Neural cell (in vitro differentiated cells): ENCODE data around the gene MEX3B. TPM values are rescaled to one million over a fixed set of nuclear protein-coding genes. Genes with fewer than 3 reads are reported as not detected.
A peak's percentile ranks its signal among the peaks of the same experiment; 100 is the strongest.

Experiments used
- H2AFZ ChIP-seq: fragments of 200-600, 300-800 bp; sonication (generic), shearing (Covaris generic); 2 replicates; pipeline ENCODE4 v1.6.0; 2014; ENCODE audit warnings: low read depth, mild to moderate bottlenecking, antibody characterized with exemption, low read length, moderate library complexity
- H3F3A ChIP-seq: fragments of 200-600 bp; shearing (Covaris generic); 2 replicates; pipeline ENCODE4 v1.6.1; 2016; ENCODE audit warnings: mild to moderate bottlenecking, moderate library complexity, mixed read lengths, antibody characterized with exemption, low read length; ENCODE audit not compliant: insufficient read depth, poor library complexity, severe bottlenecking
- H3K27ac ChIP-seq: fragments of 200-600, 300-800 bp; sonication (generic), shearing (Covaris generic); 2 replicates; pipeline ENCODE4 v1.5.1; 2014; ENCODE audit warnings: mild to moderate bottlenecking, low read length, moderate library complexity
- H3K27me3 ChIP-seq: fragments of 300-800, 200-600 bp; sonication (generic), shearing (Covaris generic); 2 replicates; pipeline ENCODE4 v1.6.0; 2014; ENCODE audit warnings: mild to moderate bottlenecking, low read depth, low read length, moderate library complexity; ENCODE audit not compliant: insufficient read depth
- H3K36me3 ChIP-seq: fragments of 300-800, 200-600 bp; sonication (generic), shearing (Covaris generic); 2 replicates; pipeline ENCODE4 v1.5.1; 2014; ENCODE audit warnings: mild to moderate bottlenecking, antibody characterized with exemption, low read length, moderate library complexity; ENCODE audit not compliant: insufficient read depth
- H3K4me2 ChIP-seq: fragments of 300-800, 200-600 bp; sonication (generic), shearing (Covaris generic); 2 replicates; pipeline ENCODE4 v1.6.0; 2014; ENCODE audit warnings: mild to moderate bottlenecking, low read length
- H3K4me3 ChIP-seq: fragments of 300-800, 200-600 bp; sonication (generic), shearing (Covaris generic); 2 replicates; pipeline ENCODE4 v1.5.1; 2014; ENCODE audit warnings: mild to moderate bottlenecking, low read length, moderate library complexity
- H3K79me2 ChIP-seq: fragments of 200-600 bp; shearing (Covaris generic); replicated peaks from 2 replicates; pipeline ENCODE4 v1.6.0; 2014; ENCODE audit warnings: mild to moderate bottlenecking, low read length, moderate library complexity; ENCODE audit not compliant: insufficient read depth
- H3K9ac ChIP-seq: fragments of 300-800, 200-600 bp; sonication (generic), shearing (Covaris generic); 2 replicates; pipeline ENCODE4 v1.6.1; 2016; ENCODE audit warnings: mild to moderate bottlenecking, low read length, mixed read lengths
- H3K9me2 ChIP-seq: fragments of 200-600 bp; shearing (Covaris generic); 2 replicates; pipeline ENCODE4 v1.6.1; 2016; ENCODE audit warnings: mild to moderate bottlenecking, low read length, mixed read lengths; ENCODE audit not compliant: insufficient read depth
- H3K9me3 ChIP-seq: fragments of 200-600, 300-800 bp; sonication (generic), shearing (Covaris generic); 2 replicates; pipeline ENCODE4 v1.6.1; 2016; ENCODE audit warnings: mild to moderate bottlenecking, mixed run types, low read length, moderate library complexity, mixed read lengths
- H4K20me1 ChIP-seq: fragments of 200-600 bp; shearing (Covaris generic); 2 replicates; pipeline ENCODE4 v1.6.1; 2016; ENCODE audit warnings: mild to moderate bottlenecking, mixed run types; ENCODE audit not compliant: insufficient read depth
- CTCF ChIP-seq: fragments of 450-650 bp; IDR thresholded peaks from 2 replicates; pipeline ENCODE4 v1.5.1; 2014; ENCODE audit warnings: antibody characterized with exemption, mild to moderate bottlenecking, moderate library complexity; ENCODE audit not compliant: poor library complexity, severe bottlenecking
- EP300 ChIP-seq: fragments of 450-650 bp; conservative IDR thresholded peaks from 2 replicates; pipeline ENCODE4 v1.6.1; 2014; ENCODE audit warnings: antibody characterized with exemption, mild to moderate bottlenecking, moderate library complexity; ENCODE audit not compliant: poor library complexity, severe bottlenecking
- EZH2 ChIP-seq: fragments of 200-600, 300-800 bp; shearing (Covaris generic), sonication (generic); IDR thresholded peaks from 2 replicates; pipeline ENCODE4 v1.6.1; 2014; ENCODE audit warnings: antibody characterized with exemption, low read length, borderline replicate concordance, mild to moderate bottlenecking; ENCODE audit not compliant: insufficient read depth, poor library complexity, severe bottlenecking
- MXI1 ChIP-seq: fragments of 450-650 bp; conservative IDR thresholded peaks from 2 replicates; pipeline ENCODE4 v1.6.1; 2014; ENCODE audit warnings: antibody characterized with exemption, mild to moderate bottlenecking; ENCODE audit not compliant: poor library complexity, severe bottlenecking
- POLR2AphosphoS5 ChIP-seq: IDR thresholded peaks from 2 replicates; pipeline ENCODE4 v1.6.1; 2012
- RAD21 ChIP-seq: fragments of 450-650 bp; conservative IDR thresholded peaks from 2 replicates; pipeline ENCODE4 v1.6.1; 2014; ENCODE audit warnings: antibody characterized with exemption, mild to moderate bottlenecking, moderate library complexity
- REST ChIP-seq: IDR thresholded peaks from 2 replicates; pipeline ENCODE4 v1.6.1; 2012; ENCODE audit warnings: borderline replicate concordance
- SMC3 ChIP-seq: fragments of 450-650 bp; conservative IDR thresholded peaks from 2 replicates; pipeline ENCODE4 v1.6.1; 2014; ENCODE audit warnings: antibody characterized with exemption, mild to moderate bottlenecking, moderate library complexity; ENCODE audit not compliant: poor library complexity
- TAF1 ChIP-seq: IDR thresholded peaks from 2 replicates; pipeline ENCODE4 v1.6.1; 2012; ENCODE audit warnings: low read depth
- polyA plus RNA-seq: library from polyadenylated mRNA; depleted of rRNA; stranded (reverse); fragments of >200 nt; gene quantifications from 2 replicates; pipeline ENCODE4 v1.2.3, GENCODE V29; 2014

MEX3B gene
- polyA plus RNA-seq, 1 donor from 2014 or later, result 38.8 TPM

- peak overlapping the region; percentile 88 for H3K4me2 ChIP-seq
- peaks cover 15% of the 10 kb centered on the region for H3K36me3 ChIP-seq
- peak overlapping the region; percentile 31 for H2AFZ ChIP-seq
- H3K27ac ChIP-seq, result peak overlapping the region; percentile 100
- no peaks in the 10 kb centered on the region for H3K9me2 ChIP-seq
- H4K20me1 ChIP-seq, result peaks cover 32% of the 10 kb centered on the region
- TF ChIP-seq POLR2AphosphoS5 (peak; percentile 80), TAF1 (peak; percentile 43), RAD21 (no peak), MXI1 (peak; percentile 62), REST (peak; percentile 66), SMC3 (peak; percentile 28), EP300 (no peak), CTCF (no peak), EZH2 (no peak)
- H3K9ac ChIP-seq, result peak overlapping the region; percentile 100
- peaks cover 61% of the 10 kb centered on the region for H3K79me2 ChIP-seq
- H3F3A ChIP-seq, result peaks cover 9% of the 10 kb centered on the region
- H3K4me3 ChIP-seq, result peak overlapping the region; percentile 98
- peaks cover 3% of the 10 kb centered on the region for H3K9me3 ChIP-seq
- no peaks in the 10 kb centered on the region for H3K27me3 ChIP-seq
Measured at GRCh38 chr15:82044373-82045178, 1.2 kb downstream of the MEX3B start.

- peak overlapping the region; percentile 98 for H3K4me3 ChIP-seq
- H3K79me2 ChIP-seq, result peaks cover 66% of the 10 kb centered on the region
- no peak for TF ChIP-seq EP300
- TF ChIP-seq EZH2, result no peak
- no peak for TF ChIP-seq SMC3
- TF ChIP-seq RAD21, result no peak
- no peak for TF ChIP-seq REST
- no peak for TF ChIP-seq CTCF
- TF ChIP-seq POLR2AphosphoS5, result no peak
- TF ChIP-seq MXI1, result no peak
- H3K9ac ChIP-seq, result peak overlapping the region; percentile 100
- peaks cover 32% of the 10 kb centered on the region for H4K20me1 ChIP-seq
- peaks cover 3% of the 10 kb centered on the region for H3K9me3 ChIP-seq
- peak overlapping the region; percentile 100 for H3K27ac ChIP-seq
- no peaks in the 10 kb centered on the region for H3K9me2 ChIP-seq
- H3F3A ChIP-seq, result peaks cover 9% of the 10 kb centered on the region
- no peak overlapping the region for H2AFZ ChIP-seq
- H3K27me3 ChIP-seq, result no peaks in the 10 kb centered on the region
- H3K36me3 ChIP-seq, result peaks cover 15% of the 10 kb centered on the region
- H3K4me2 ChIP-seq, result peak overlapping the region; percentile 88
Measured at GRCh38 chr15:82043796-82044372, 1.9 kb downstream of the MEX3B start.
